HL-60/S4 treated with phorbol 12-myristate 13-acetate at 8.2 ng/mL for 4 days and 3 days (cell line): Measurements from ENCODE around the gene COL6A2.

Source experiments
- in situ Hi-C: fragments of 300-500 bp; cut with MboI; formaldehyde crosslinking; loops from 2 replicates; pipeline ENCODE4 v1.15.0; 2022; ENCODE audit warnings: low sequenced_read_pairs

COL6A2 gene

GRCh38 chr21:46153247-46154154, 55.6 kb downstream of the COL6A2 start:
- in situ Hi-C loops, result no loop called here

GRCh38 chr21:46154155-46154954, 56.4 kb downstream of the COL6A2 start:
- in situ Hi-C loops, result no loop called here

DNA sequence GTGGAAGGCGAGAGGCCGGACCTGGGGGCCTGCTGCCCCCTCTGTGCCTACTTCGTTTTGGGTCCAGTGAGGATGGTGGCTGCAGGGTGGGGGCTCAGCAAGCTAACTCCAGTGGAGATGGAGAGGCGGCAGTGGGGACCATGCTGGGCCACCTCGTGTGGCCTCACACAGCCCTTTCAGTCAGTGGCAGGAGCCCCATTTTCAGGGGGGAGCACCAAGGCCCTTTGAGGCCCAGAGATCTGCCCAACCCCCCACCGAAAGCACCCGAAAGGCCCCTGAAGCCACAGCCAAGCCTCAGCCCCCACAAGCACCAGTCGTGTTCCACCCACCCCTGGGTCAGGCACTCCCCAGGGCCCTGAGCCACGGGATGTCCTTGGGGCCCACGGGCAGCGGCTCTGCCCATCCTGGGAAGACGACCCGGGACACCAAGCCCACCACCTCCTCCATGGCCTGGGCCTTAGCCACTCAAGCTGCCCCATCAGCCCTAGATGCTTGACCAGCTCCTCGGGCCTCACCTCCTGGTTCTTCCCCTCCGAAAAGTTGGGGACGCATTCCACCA, 57.1 kb downstream of the COL6A2 start:
- in situ Hi-C loops, result no loop called here

DNA sequence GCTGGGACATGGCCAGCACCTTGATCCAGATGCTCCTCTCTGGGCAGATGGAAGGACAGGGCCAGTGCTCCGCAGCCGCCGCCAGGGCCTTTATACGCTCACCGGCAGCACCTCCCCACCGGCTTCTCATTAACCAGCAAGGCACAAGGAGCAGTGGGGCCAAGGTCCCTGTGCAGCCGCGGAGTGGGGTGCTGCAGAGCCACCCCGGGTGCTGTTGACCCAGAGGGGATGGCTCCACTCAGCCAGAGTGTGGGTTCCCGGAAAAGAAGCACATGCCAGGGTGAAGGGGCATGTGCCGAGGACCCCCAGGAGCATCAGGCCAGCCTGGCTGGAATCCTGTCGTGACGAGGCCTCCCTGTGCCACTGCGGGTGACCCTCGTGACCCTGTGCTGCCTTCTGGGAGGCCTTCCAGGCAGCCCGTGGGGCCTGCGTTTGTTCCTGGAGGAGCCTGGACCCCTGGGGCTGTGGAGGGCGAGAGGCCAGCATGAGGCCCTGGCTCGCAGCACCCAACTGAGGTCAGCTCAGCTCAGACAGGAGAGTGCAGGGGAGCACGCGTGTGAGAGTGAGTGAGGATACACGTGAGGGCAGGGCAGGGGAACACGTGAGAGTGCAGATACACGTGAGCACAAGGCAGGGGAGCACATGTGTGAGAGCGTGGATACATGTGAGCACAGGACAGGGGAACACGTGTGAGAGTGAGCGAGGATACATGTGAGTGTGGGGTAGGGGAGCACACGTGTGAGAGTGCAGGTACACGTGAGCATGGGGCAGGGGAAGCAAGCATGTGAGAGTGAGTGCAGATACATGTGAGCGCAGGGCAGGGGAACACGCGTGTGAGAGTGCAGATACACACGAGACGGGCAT, 57.8 kb downstream of the COL6A2 start, which contains the start of gene FTCD:
Gene FTCD (minus strand): TSS at position 66 of the 864 bp plus-strand sequence. CDS start 56 bp downstream, at position 10.
- in situ Hi-C loops, result no loop called here

- in situ Hi-C loops, result no loop called here
Measured at GRCh38 chr21:46156378-46156645, 58.4 kb downstream of the COL6A2 start.

DNA sequence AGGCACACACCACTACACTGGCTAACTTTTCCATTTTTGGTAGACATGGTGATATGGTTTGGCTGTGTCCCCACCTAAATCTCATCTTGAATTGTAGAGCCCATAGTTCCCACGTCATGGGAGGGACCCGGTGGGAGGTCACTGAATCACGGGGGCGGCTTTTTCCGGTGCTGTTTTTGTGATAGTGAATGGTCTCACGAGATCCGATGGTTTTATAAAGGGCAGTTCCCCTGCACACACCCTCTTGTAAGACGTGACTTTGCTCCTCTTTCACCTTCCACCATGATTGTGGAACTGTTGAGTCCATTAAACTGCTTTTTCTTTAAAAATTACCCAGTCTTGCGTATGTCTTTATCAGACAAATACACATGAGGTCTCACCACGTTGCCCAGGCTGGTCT, 58.8 kb downstream of the COL6A2 start:
- in situ Hi-C loops, result no loop called here

- in situ Hi-C loops, result no loop called here
Measured at GRCh38 chr21:46157396-46157986, 59.6 kb downstream of the COL6A2 start.

GRCh38 chr21:46157987-46158451, 60.1 kb downstream of the COL6A2 start:
- in situ Hi-C loops, result no loop called here

GRCh38 chr21:46158666-46159300, 60.9 kb downstream of the COL6A2 start:
- in situ Hi-C loops, result no loop called here

DNA sequence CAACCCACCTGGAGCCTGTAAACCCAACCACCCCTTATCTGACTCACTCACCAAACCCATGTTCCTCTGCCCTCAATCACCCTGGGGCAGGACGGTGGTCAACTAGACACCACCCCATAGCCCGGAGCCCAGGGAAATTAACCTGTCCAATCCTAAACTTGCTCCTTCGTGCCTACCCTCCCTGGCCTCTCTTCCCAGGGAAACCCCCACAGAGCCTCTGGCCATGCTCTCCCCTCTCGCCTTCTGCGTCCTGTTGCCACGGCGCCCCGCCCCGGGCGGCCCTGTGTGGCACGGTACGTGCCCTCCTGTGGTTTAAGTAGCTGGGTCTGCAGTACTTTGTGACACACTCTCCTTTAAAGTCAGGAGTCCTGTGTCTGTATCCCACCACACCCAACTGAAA, 61.5 kb downstream of the COL6A2 start:
- in situ Hi-C loops, result no loop called here

DNA sequence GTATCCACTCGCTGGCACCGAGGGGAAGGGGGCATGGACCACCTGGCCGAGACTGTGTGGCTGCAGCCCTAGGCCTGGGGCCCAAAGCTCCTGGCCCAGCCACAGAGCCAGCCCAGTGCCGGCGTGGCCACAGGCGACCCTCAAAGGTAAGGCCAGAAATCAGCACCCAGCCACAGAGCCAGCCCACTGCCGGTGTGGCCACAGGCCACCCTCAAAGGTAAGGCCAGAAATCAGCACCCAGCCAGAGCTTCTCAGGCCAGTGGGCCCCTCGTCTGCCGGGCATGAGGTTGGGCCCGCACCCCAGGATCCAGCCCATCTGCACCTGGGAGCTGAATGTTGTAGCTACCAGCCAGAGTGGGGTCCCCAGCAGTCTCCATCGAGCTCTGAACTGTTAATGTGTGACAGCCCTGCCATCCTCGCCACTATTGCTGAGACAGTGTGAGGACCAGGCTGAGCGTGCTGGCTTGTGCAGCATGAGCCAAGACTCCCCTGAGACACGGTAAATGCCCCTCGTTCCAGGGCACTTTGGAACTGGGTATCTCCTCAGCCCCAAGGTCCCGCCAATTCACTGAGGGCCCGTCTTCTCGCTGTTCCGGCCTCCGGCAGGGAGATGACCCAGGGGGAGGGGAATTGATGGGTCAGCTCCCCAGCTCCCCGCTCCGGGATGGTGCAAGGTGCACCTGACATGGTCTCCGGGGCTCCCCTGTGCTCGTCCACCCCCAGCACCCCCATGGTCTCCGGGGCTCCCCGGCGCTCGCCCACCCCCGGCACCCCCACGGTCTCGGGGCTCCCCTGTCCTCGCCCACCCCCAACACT, 62.1 kb downstream of the COL6A2 start:
- in situ Hi-C loops, result no loop called here

DNA sequence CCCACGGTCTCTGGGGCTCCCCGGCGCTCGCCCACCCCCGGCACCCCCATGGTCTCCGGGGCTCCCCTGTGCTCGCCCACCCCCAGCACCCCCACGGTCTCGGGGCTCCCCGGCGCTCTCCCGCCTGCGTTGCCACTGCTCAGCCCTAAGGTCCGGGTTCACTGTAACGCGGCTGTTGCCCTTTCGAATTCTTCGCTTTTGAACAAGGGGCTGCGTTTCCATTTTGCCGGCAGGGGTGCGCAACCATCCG, 62.7 kb downstream of the COL6A2 start:
- in situ Hi-C loops, result no loop called here

DNA sequence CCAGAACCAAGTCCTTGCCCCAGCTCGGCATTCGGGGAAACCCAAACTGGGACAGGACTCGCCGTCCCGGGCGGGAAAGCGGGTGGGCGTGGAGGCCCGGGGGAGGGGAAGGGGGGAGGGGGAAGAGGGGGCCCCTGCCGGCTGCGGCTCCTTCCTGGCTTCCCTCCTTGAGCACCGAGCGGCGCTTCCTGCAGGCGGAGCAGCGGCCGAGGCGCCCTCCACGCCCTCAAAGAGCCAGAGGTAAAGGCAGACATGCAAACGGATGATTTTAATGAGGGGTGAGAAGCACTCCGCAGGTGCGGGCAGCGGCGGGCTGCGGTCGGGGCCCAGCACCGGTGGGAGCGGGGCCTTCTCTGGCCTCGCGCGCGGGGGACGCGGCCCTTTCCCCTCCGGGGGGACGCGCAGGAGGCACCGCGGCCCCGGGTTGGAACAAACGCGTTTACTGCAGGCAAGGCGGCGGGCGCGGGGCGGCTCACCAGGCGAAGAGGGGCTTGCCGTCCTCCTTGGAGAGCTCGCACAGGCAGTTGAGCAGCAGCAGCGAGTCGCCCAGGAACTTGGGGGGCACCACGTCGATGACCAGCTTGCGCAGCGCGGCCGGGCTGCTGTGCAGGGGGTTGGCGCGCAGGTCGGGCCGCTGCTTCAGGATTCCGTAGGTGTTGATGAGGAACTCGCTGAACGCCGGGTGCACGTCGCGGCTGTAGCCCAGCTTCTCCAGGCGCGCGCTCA, 63.2 kb downstream of the COL6A2 start:
- in situ Hi-C loops, result no loop called here

DNA sequence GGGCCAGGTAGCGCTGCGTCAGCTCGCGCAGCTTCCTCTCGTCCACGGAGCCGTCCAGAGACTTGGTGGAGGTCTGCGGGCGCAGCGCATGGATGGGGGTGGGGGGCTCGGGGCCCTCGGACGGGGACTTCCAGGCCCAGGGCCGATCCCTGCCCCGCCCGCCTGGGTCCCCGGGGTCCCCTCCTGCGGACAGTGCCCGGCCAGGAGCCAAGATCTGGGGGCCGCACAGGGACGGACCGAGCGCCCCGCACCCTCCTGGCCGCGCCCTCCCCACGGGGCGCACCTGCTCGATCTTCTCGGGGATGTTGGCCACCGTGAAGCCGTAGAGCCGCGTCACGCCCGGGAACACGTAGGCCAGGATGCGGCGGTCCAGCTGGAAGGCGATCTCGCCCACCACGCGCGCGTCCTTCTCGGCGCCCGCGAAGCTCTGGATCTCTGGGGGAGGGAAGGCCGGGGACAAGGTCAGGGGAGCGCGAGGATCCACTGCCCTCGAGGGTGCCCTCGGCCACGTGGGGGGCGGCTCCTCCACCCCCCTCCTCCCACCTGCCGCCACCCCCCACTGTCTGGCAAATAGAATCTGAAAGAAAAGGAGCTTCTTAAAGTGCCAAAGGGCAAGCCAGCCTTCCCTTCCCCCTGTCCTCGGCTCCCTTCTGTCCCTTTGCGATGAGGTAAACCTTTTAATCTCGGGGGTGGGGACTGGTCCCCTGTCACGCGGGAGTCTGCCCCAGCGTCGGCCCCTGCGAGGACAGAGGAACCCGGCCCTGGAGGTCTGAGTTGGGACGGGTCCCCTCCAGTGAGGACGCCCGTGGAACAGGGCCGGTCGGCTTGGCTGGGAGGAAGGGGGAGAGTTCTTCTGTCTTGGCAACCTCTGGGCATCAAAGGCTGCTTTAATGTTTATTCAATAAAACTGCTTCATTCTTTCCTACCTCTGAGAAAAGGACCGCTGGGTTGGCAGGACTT, 64.0 kb downstream of the COL6A2 start:
- in situ Hi-C loops, result no loop called here

- in situ Hi-C loops, result no loop called here
Measured at GRCh38 chr21:46163380-46163779, 65.5 kb downstream of the COL6A2 start.

GRCh38 chr21:46165098-46165497, 67.2 kb downstream of the COL6A2 start:
- in situ Hi-C loops, result no loop called here

DNA sequence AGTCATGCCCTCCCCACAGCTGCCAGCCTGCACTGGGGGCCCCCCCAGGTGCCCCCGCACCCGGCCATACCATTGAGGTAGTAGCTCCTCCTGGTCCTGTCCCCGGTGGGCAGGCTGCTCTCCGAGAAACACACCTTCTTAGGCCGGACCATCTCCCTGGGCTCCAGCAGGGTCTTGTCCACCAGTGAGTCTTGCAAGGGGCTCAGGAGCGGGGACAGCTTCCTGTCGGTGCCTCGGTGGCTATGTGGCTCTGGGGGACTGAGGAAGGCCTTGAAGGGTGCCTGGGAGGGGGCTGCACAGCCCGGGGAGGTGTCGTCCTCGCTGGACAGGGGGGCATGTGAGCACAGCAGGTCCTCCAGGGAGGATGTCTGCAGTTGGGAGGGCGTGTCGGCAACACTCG, 70.3 kb downstream of the COL6A2 start:
- in situ Hi-C loops, result no loop called here
